Fibroblast of lung (primary cell): ENCODE data around the gene AFAP1. TPM values are rescaled to one million over a fixed set of nuclear protein-coding genes. Genes with fewer than 3 reads are reported as not detected.

Experiments
- DNase-seq, 2 donors: peaks; one replicate each; pipeline versions ENCODE4 v3.0.0 to v3.0.0-alpha.2; 2010; ENCODE audit warnings: low read depth in 2 of 2
- H2AFZ ChIP-seq: 2 replicates; pipeline ENCODE4 v1.5.1; 2012; ENCODE audit warnings: low read length, control low read depth, inconsistent platforms
- H3K27ac ChIP-seq: 2 replicates; pipeline ENCODE4 v1.5.1; 2011; ENCODE audit warnings: low read length, control low read depth; ENCODE audit not compliant: insufficient read depth
- H3K27me3 ChIP-seq: 2 replicates; pipeline ENCODE4 v1.5.1; 2011; ENCODE audit warnings: mild to moderate bottlenecking, low read length; ENCODE audit not compliant: control insufficient read depth, insufficient read depth
- H3K36me3 ChIP-seq: 2 replicates; pipeline ENCODE4 v1.5.1; 2011; ENCODE audit warnings: low read length; ENCODE audit not compliant: control insufficient read depth, insufficient read depth
- H3K4me1 ChIP-seq: 2 replicates; pipeline ENCODE4 v1.5.1; 2011; ENCODE audit warnings: low read length; ENCODE audit not compliant: control insufficient read depth, insufficient read depth; ENCODE audit errors: extremely low read depth
- H3K4me2 ChIP-seq: 2 replicates; pipeline ENCODE4 v1.5.1; 2011; ENCODE audit warnings: low read length, control low read depth; ENCODE audit not compliant: insufficient read depth; ENCODE audit errors: extremely low read depth
- H3K4me3 ChIP-seq, 4 experiments: fragments of 200-600 bp in 1 of 4; sonication (generic) in 1 of 4; replicated peaks in 1 of 4; 2 replicates each; pipeline ENCODE4 v1.5.1; 2011 to 2016; ENCODE audit warnings: low read length in 4 of 4, low read depth in 3 of 4, mild to moderate bottlenecking in 3 of 4, control low read depth in 2 of 4, inconsistent platforms in 1 of 4, mixed read lengths in 1 of 4; ENCODE audit not compliant: insufficient read depth in 1 of 4; ENCODE audit errors: control extremely low read depth in 1 of 4
- H3K79me2 ChIP-seq: 2 replicates; pipeline ENCODE4 v1.5.1; 2012; ENCODE audit warnings: mild to moderate bottlenecking, low read length, inconsistent platforms; ENCODE audit not compliant: control insufficient read depth, insufficient read depth
- H3K9ac ChIP-seq: 2 replicates; pipeline ENCODE4 v1.5.1; 2011; ENCODE audit warnings: mild to moderate bottlenecking, low read length, control low read depth; ENCODE audit not compliant: insufficient read depth
- H3K9me3 ChIP-seq: 2 replicates; pipeline ENCODE4 v1.5.1; 2012; ENCODE audit warnings: low read depth, low read length; ENCODE audit not compliant: control insufficient read depth, insufficient read depth
- H4K20me1 ChIP-seq: 2 replicates; pipeline ENCODE4 v1.5.1; 2011; ENCODE audit warnings: low read length; ENCODE audit not compliant: control insufficient read depth, insufficient read depth; ENCODE audit errors: extremely low read depth
- CTCF ChIP-seq, 2 donors: IDR thresholded peaks in 1 of 2; conservative IDR thresholded peaks in 1 of 2; 1 replicate in 1 of 2; 2 replicates in 1 of 2; pipeline ENCODE4 v1.5.1; 2011 to 2012; ENCODE audit warnings: low read length in 2 of 2, control low read depth in 1 of 2, inconsistent platforms in 1 of 2, low read depth in 1 of 2, mild to moderate bottlenecking in 1 of 2
- EZH2 ChIP-seq: IDR thresholded peaks from 2 replicates; pipeline ENCODE4 v1.5.1; 2012; ENCODE audit warnings: low read length, control low read depth, mild to moderate bottlenecking; ENCODE audit errors: missing control alignments
- polyA plus RNA-seq, 2 donors: library from polyadenylated mRNA; depleted of rRNA in 1 of 2; stranded (reverse) in 1 of 2; unstranded in 1 of 2; fragments of >200 nt; gene quantifications; 2 replicates each; pipeline ENCODE4 v1.2.1, GENCODE V29; 2011 to 2012; ENCODE audit warnings: missing spikeins in 1 of 2
- total RNA-seq: library from RNA; depleted of rRNA; stranded (reverse); fragments of >200 nt; gene quantifications from 2 replicates; pipeline ENCODE4 v1.2.1, GENCODE V29; 2014

The AFAP1 gene
- total and polyA plus RNA-seq, 2 donors (not counting 1 experiment from before 2014, with no cell fraction given) = 21.8 to 30.1 TPM

GRCh38 chr4:7788193-7788592, 151.5 kb downstream of the AFAP1 start:
- H3K79me2 ChIP-seq = no peaks in the 10 kb centered on the region
- H3K4me3 ChIP-seq = no peak overlapping the region
- H3K9me3 ChIP-seq = no peaks in the 10 kb centered on the region
- peaks cover 11% of the 10 kb centered on the region for H3K36me3 ChIP-seq
- no peaks in the 10 kb centered on the region for H3K4me1 ChIP-seq
- no peak for DNase-seq
- no peak overlapping the region for H3K27ac ChIP-seq
- no peaks in the 10 kb centered on the region for H3K27me3 ChIP-seq
- no peaks in the 10 kb centered on the region for H4K20me1 ChIP-seq
- no peak for TF ChIP-seq EZH2
- no peak overlapping the region for H2AFZ ChIP-seq
- no peak overlapping the region for H3K4me2 ChIP-seq
- H3K9ac ChIP-seq = no peak overlapping the region

- Histone ChIP-seq H3K36me3 (peaks cover 11% of the 10 kb centered on the region), H3K9me3 (no peaks in the 10 kb centered on the region), H3K4me3 (no peak overlapping the region), H3K27ac (no peak overlapping the region), H3K79me2 (no peaks in the 10 kb centered on the region), H4K20me1 (no peaks in the 10 kb centered on the region), H3K9ac (no peak overlapping the region), H3K27me3 (no peaks in the 10 kb centered on the region), H3K4me1 (no peaks in the 10 kb centered on the region), H3K4me2 (no peak overlapping the region), H2AFZ (no peak overlapping the region)
- TF ChIP-seq CTCF (conservative IDR thresholded peaks at IDR 0.05 in 1 of 2, IDR thresholded peaks at IDR 0.05 in 1 of 2; ENCODE audit: low read depth in 1 of 2, low read length in 2 of 2) = no peak
- no peak for TF ChIP-seq EZH2
- no peak for DNase-seq
These were observed 151.9 kb downstream of the AFAP1 start for GRCh38 chr4:7787681-7788141.

- Histone ChIP-seq H3K27me3 (no peaks in the 10 kb centered on the region), H3K79me2 (no peaks in the 10 kb centered on the region), H3K4me3 (no peak overlapping the region), H2AFZ (no peak overlapping the region), H3K9me3 (no peaks in the 10 kb centered on the region), H3K4me1 (peaks cover 3% of the 10 kb centered on the region), H4K20me1 (no peaks in the 10 kb centered on the region), H3K27ac (no peak overlapping the region), H3K36me3 (peaks cover 10% of the 10 kb centered on the region), H3K4me2 (no peak overlapping the region), H3K9ac (no peak overlapping the region)
- no peak for TF ChIP-seq CTCF (conservative IDR thresholded peaks at IDR 0.05 in 1 of 2, IDR thresholded peaks at IDR 0.05 in 1 of 2; ENCODE audit: low read depth in 1 of 2, low read length in 2 of 2)
- no peak for TF ChIP-seq EZH2
- DNase-seq = no peak
These were observed 152.6 kb downstream of the AFAP1 start for GRCh38 chr4:7787067-7787466.
